NK-92 (cell line): ENCODE measurements around the gene CXorf66.
"Not testable (repeated sequence)": the region's sequence is repeated elsewhere in the genome, so short reads cannot be mapped to it uniquely, and the experiment has no call there.

ENCODE experiments used
- DNase-seq: peaks from one replicate; lab custom pipeline; 2025; ENCODE audit not compliant: unreplicated experiment; lab: John Stamatoyannopoulos, UW

Gene CXorf66

DNA sequence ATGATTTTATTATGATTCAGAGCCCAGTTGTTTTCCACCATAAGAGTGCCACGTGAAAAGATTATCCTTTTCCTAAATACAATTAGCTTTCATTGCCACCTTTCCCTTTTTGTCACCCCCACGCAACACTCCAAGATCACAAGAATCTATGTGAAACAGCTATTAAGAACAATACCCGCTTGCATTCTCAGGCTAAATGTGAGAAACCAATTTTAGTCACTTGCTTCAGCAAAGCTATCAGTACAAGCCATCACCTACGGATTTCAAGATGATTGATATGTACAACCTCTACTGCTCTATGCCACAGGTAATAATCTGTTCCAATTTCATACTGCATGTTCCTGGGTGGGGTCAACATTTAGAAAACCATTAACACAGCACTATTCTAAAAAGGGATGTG is 34.9 kb downstream of the CXorf66 start:
- no peak for DNase-seq

DNA sequence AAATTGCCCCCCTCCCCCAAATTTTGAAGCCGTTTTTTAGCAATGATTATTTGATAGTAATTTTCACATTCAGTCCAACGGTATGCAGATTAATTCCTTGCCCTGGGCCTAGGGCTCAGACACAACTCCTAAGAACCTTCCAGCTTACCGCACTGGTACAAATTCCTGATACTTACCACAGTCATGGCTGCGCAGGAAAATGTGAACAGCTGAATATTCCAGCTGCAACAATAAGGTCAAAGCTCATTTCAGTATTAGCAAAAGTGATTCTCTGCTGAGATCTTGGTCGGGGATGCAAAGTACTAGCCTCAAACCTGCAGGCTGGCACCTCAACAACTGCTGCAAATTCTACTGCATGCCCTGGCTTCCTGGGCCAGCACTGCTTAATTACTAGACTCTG is 35.4 kb downstream of the CXorf66 start:
- DNase-seq = no peak

DNA sequence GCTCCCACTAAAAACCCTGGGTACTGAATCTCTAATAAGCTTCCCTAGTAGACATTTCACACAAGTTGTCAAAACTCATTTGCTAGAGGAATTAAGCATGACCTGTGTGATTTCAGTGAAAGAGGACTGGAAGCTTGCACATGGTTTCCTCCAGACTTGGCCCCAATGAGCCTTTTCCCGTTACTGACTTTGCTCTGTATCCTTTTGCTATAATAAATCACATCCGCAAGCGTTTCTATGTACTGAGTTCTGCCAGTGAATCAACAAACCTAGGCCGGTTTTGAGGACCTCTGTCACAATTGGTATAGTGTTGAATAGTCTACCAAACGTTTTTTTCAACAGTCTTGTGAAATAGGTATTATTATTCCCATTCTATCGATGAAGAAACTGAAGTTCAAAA is 40.6 kb downstream of the CXorf66 start:
- no peak for DNase-seq

DNA sequence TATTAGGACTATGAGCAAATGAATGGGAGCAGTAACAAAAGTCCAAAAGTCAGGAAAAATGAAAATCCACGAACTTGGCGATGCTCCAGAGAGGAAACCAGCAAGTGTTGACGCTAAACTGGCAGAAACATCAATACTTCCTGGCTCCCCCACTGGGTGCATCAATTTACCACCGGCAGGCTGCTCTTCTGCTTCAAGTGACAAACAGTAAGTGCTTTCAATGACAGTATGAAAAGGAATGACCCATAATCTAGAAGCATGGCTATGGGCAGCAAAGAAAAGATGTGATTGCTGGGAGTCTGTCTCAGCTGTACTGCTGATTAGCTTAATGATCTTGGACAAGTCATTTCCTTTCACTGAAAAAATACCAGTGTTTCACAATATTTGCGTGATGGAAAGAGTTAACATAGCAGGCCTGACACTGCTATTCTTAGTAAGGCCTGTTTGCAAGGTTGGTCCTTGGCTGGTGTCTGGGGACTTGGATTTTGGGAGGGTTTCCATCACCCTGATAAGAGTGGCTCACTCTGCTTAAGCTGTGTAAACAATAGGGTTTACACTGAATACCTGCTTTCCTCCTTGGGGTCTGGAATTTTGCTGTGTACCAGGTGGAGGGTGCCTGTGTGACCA is 41.1 kb downstream of the CXorf66 start:
- DNase-seq = no peak

DNA sequence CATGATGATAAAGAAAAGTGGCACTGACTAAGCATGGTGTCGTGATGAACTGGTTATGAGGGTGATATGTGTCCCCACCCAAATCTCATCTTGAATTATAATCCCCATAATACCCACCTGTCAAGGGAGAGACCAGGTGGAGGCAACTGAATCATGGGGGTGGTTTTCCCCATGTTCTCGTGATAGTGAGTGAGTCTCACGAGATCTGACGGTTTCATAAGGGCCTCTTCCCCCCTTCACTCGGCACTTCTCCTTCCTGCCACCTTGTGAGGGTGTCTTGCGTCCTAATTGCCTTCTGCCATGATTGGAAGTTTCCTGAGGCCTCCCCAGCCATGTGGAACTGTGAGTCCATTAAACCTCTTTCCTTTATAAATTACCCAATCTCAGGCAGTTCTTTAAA is 44.2 kb downstream of the CXorf66 start:
- DNase-seq = not testable (repeated sequence)

DNA sequence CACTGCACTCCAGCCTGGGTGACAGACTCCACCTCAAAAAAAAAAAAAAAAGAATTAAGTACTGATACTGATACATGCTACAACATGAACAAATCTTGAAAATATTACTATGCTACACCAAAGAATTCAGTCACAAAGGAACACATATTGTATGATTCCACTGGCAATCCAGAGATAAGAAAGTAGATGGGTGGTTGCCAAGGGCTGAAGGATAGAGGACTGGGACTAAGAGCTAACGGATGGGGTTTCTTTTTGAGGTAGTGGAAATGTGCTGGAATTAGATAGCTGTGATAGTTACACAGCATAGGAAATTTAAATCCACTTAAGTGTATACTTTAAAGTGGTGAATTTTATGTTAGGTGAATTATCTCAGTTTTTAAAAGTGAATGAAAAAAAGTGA is 45.0 kb downstream of the CXorf66 start:
- no peak for DNase-seq

DNA sequence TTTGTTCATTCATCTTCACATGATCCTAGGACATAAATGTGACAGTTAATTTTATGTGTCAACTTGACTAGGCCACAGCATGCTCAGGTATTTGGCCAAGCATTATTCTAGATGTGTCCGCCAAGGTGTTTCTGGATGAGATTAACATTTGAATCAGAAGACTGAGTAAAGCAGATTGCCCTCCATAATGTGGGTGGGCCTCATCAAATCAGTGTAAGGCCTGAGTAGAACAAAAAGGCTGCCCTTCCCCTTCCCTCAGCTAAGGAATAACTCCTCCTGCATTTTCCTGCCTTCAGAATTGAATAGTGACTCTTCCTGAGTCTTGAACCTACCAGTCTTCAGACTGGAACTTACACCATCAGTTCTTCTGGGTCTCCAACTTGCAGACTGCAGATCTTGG is 50.9 kb downstream of the CXorf66 start:
- no peak for DNase-seq

DNA sequence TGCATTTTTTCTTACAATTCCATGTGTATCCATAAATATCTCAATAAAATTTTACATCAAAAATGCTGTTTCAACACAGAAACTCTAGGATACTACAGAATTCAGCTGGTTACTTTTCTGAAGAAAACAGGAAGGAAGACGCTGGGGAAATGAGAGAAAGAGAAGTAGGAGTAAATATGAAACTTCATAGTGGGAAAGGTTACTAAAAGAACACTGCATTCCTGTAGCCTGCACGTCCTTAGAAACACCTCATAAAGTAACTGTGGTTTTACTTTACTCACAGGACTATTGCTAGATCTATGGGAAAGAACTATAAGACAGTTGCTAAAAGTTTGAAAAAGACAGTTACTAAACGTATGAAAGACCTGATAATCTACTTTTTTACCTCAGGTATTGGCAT is 55.6 kb downstream of the CXorf66 start:
- no peak for DNase-seq

DNA sequence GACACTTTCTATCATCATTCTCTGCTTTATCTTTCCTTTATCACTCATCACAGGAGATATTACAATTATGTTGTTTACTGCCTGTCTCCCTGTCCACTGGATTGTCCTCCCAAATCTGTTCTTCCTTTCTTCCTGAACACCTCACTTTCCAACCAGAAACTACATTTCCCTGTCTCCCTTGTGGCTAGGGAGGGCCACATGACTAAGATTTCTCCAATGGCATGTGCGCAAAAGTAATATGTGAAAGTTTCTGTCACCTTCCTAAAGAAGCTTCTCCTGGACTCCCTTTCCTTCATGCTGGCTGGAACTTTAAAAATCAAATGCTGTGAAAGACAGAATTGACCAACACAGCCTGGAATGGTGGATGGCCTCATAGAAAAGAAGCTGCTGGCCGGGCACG is 58.2 kb downstream of the CXorf66 start:
- no peak for DNase-seq

DNA sequence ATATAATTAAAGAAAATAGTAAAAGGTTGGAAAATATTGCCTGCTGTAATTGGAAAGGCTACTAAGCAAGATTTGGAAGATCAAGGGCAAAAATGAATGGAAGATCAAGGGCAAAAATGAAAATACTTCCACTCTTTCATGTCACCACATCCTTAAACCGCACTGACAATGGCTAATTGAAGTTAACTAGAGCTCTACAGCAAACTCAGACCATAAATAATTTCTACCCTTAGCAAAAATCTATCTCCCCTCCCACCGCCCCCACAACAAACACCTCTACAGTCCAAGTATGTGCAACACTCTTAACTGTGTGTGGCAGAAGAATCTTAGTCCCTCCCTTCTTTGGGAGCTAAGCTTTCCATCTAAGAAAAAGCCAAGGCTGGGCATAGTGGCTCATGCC is 59.6 kb downstream of the CXorf66 start:
- DNase-seq = no peak
